Endodermal cell (in vitro differentiated cells): ENCODE data around the gene TRMT44. TPM values are rescaled to one million over a fixed set of nuclear protein-coding genes. Genes with fewer than 3 reads are reported as not detected.
A peak's percentile ranks its signal among the peaks of the same experiment; 100 is the strongest.

ENCODE experiments used
- DNase-seq: peaks from one replicate; pipeline ENCODE4 v3.0.0-alpha.2; 2017
- H3K27ac ChIP-seq: 2 replicates; pipeline ENCODE4 v1.5.1; 2013; ENCODE audit warnings: mild to moderate bottlenecking, low read depth, low read length, moderate library complexity
- H3K27me3 ChIP-seq: 2 replicates; pipeline ENCODE4 v1.6.1; 2013; ENCODE audit warnings: mild to moderate bottlenecking, low read length, moderate library complexity; ENCODE audit not compliant: insufficient read depth, control insufficient read depth, poor library complexity, severe bottlenecking
- H3K36me3 ChIP-seq: 2 replicates; pipeline ENCODE4 v1.7.0; 2013; ENCODE audit warnings: mild to moderate bottlenecking, low read length, moderate library complexity; ENCODE audit not compliant: control insufficient read depth, insufficient read depth
- H3K4me1 ChIP-seq: one replicate; pipeline ENCODE4 v1.7.0; 2013; ENCODE audit warnings: low read length; ENCODE audit not compliant: control insufficient read depth, insufficient read depth
- H3K4me3 ChIP-seq: 2 replicates; pipeline ENCODE4 v1.5.1; 2013; ENCODE audit warnings: mild to moderate bottlenecking, low read length, moderate library complexity
- H3K9ac ChIP-seq: 2 replicates; pipeline ENCODE4 v1.6.1; 2013; ENCODE audit warnings: mild to moderate bottlenecking, low read length, moderate library complexity; ENCODE audit not compliant: poor library complexity, severe bottlenecking; ENCODE audit errors: extremely low read depth
- H3K9me3 ChIP-seq: 2 replicates; pipeline ENCODE4 v1.6.1; 2013; ENCODE audit warnings: mild to moderate bottlenecking, low read length, moderate library complexity; ENCODE audit not compliant: control insufficient read depth
- H3K27ac Mint-ChIP-seq: 2 replicates; pipeline ENCODE4 v1.8.0; 2020; ENCODE audit warnings: mixed read lengths
- H3K27me3 Mint-ChIP-seq: 2 replicates; pipeline ENCODE4 v1.8.0; 2021; ENCODE audit warnings: mild to moderate bottlenecking, mixed read lengths; ENCODE audit not compliant: insufficient read depth
- H3K36me3 Mint-ChIP-seq: 2 replicates; pipeline ENCODE4 v1.8.0; 2020; ENCODE audit warnings: low read depth, mixed read lengths
- H3K4me1 Mint-ChIP-seq: 2 replicates; pipeline ENCODE4 v1.8.0; 2020; ENCODE audit warnings: mixed read lengths
- H3K4me3 Mint-ChIP-seq: 2 replicates; pipeline ENCODE4 v1.8.0; 2020; ENCODE audit warnings: mild to moderate bottlenecking, moderate library complexity, mixed read lengths
- H3K9me3 Mint-ChIP-seq: 2 replicates; pipeline ENCODE4 v1.8.0; 2020; ENCODE audit warnings: mild to moderate bottlenecking, mixed read lengths
- CTCF ChIP-seq: fragments of 200-600 bp; sonication (generic); conservative IDR thresholded peaks from 2 replicates; pipeline ENCODE4 v1.5.0; 2021; ENCODE audit warnings: antibody characterized with exemption, mild to moderate bottlenecking
- WGBS, 2 experiments: methylation state at CpG; one replicate each; pipeline versions ENCODE4 v1.1.5 to v1.1.7; 2013; ENCODE audit warnings: missing lambda C conversion rate in 2 of 2, mixed read lengths in 1 of 2; ENCODE audit not compliant: insufficient coverage in 1 of 2, insufficient read length in 1 of 2; 5-methylcytosine and 5-hydroxymethylcytosine counted together
- total RNA-seq, 2 donors: library from RNA; stranded (reverse); fragmentation: NEBNext Ultra II Directional in 1 of 2; extraction: Animal tissue kit (Norgen Biotek cat#: 25700) in 1 of 2; gene quantifications; 2 replicates in 1 of 2; 3 replicates in 1 of 2; pipeline ENCODE4 v1.2.1, GENCODE V29; 2021

Gene TRMT44
- total RNA-seq, 2 donors from 2014 or later = 45.9 to 114 TPM

- no peak overlapping the region for H3K27ac Mint-ChIP-seq
- no peak overlapping the region for H3K4me3 Mint-ChIP-seq
- no peaks in the 10 kb centered on the region for H3K4me1 ChIP-seq
- H3K9ac ChIP-seq = no peak overlapping the region
- no peaks in the 10 kb centered on the region for H3K9me3 ChIP-seq
- WGBS, 2 experiments = 93 to 100% methylated on average over 8 to 9 of the region's 9 CpGs
- TF ChIP-seq CTCF = no peak
- peaks cover 75% of the 10 kb centered on the region for H3K36me3 Mint-ChIP-seq
- H3K4me3 ChIP-seq = no peak overlapping the region
- no peaks in the 10 kb centered on the region for H3K27me3 Mint-ChIP-seq
- DNase-seq = no peak
- no peaks in the 10 kb centered on the region for H3K27me3 ChIP-seq
- H3K4me1 Mint-ChIP-seq = no peaks in the 10 kb centered on the region
- H3K27ac ChIP-seq = no peak overlapping the region
- H3K36me3 ChIP-seq = peaks cover 94% of the 10 kb centered on the region
- H3K9me3 Mint-ChIP-seq = peaks cover 14% of the 10 kb centered on the region
Observed at GRCh38 chr4:8410066-8410625, 30.4 kb upstream of the TRMT44 start.

- peaks cover 72% of the 10 kb centered on the region for H3K36me3 Mint-ChIP-seq
Observed at GRCh38 chr4:8410641-8411271, 29.8 kb upstream of the TRMT44 start.

More at GRCh38 chr4:8410641-8411271, 29.8 kb upstream of the TRMT44 start:
- H3K4me1 ChIP-seq = no peaks in the 10 kb centered on the region
- peak; percentile 68 for TF ChIP-seq CTCF
- Mint-ChIP-seq H3K4me3 (no peak overlapping the region), H3K4me1 (no peaks in the 10 kb centered on the region), H3K27ac (no peak overlapping the region), H3K27me3 (no peaks in the 10 kb centered on the region), H3K9me3 (peaks cover 12% of the 10 kb centered on the region)
- WGBS, 2 experiments = 79 to 83% methylated on average over 17 to 26 of the region's 26 CpGs
- peak overlapping the region; percentile 66 for H3K27ac ChIP-seq
- no peak overlapping the region for H3K9ac ChIP-seq
- no peak overlapping the region for H3K4me3 ChIP-seq
- no peaks in the 10 kb centered on the region for H3K27me3 ChIP-seq
- peak; percentile 92 for DNase-seq
- H3K9me3 ChIP-seq = no peaks in the 10 kb centered on the region
- H3K36me3 ChIP-seq = peaks cover 94% of the 10 kb centered on the region
